ENCODE data around the gene TERB1.

The TERB1 gene

DNA sequence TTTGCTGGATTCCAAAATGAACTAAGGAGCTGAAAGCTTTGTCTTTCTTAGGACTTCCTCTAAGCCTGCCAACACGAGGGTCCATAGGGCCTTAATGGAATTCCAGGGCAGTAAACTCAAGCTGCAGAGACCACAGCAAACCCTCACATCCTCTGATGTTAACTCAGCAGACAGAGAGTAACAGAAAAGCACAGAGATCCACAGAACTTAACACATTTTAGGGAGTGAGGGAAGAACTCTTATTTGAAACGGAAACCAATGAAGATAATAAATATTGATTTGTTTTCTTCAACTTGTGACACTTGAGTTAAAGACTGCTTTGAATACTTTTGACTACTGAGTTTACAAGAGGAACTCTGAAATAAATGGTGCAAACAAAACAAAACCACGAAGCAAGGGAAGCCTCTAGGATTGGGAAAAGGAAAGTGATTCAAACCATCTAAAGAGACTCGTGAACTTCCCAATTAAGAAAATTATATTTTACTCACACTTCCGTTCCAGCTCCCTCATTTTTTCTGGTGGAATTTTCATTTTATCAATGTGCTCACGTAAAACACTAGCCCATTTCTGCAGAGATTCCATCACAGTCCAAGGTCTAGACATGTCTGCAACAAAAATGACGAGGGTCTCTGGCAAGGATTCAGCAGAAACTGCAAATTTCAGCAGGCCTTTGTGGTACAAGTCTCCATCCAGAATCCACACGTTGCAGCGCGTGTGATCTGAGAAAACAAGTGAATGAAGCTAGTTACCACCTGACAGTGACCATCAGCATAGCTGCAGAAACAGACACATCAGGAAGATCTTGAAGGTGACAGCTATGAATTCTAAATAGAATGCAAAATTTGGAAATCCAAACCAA, 59.2 kb downstream of the TERB1 start:
- DNase-seq (ENCODE audit: low read depth): no peak

DNA sequence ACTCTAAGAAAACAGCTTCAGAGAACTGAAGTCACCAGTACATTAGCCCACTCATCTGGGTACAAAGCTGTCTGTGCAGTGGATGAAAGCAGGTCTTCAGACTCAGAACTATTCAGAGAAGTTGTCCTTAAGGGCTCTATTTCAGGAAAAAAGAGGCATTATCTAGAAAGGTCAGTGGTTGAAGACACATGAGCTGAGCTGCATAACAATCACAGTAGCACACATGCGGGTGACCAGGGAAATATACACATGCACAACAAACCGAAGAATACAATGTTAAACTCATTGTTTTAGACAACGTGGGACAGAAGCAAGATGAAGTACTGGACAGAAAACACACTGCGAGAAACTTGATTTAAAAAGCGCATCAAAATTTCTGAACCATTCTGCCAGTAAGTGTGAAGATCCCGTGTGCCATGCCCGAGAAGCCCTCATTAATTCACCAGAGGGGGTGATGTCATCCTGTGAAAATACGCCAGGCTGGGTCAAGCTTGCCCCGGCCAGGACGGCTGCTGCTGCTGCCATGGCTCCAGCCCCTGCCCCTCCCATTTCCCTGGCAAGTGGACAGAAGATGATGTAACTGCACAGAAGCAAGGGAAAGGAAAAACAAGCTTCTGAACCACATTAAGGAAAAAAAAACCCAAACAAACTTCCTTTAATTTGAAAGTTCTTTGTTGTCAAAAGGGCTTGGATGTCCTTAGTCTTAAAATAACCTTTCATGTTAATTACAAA, 60.0 kb downstream of the TERB1 start:
- no peak for DNase-seq (ENCODE audit: low read depth)

GRCh38 chr16:66740533-66740932, 60.9 kb downstream of the TERB1 start:
- DNase-seq (ENCODE audit: low read depth): no peak

GRCh38 chr16:66740010-66740409, 61.4 kb downstream of the TERB1 start:
- no peak for DNase-seq (ENCODE audit: low read depth)

DNA sequence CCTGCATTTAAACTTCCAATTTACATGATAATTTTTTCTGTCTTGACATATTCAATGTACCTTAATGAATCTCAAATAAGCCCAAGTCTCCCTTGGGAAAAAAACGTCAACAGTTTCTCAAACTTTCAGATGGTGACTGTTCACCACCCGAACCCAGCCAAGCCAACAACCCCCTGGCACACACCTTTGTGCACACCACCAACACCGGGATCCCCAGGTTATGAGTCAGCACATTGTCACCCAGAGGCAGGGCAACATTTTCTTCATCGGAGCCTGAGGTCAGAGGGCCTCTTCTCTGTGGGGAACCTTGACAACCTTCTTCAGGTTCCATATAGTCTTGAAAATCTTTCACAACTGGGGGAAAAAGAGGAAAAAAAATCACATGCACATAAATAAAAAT, 65.5 kb downstream of the TERB1 start:
- DNase-seq (ENCODE audit: low read depth): no peak

GRCh38 chr16:66731101-66731500, 70.3 kb downstream of the TERB1 start:
- DNase-seq (ENCODE audit: low read depth): no peak

- no peak for DNase-seq (ENCODE audit: low read depth)
Observed at GRCh38 chr16:66728804-66729203, 72.6 kb downstream of the TERB1 start.

DNA sequence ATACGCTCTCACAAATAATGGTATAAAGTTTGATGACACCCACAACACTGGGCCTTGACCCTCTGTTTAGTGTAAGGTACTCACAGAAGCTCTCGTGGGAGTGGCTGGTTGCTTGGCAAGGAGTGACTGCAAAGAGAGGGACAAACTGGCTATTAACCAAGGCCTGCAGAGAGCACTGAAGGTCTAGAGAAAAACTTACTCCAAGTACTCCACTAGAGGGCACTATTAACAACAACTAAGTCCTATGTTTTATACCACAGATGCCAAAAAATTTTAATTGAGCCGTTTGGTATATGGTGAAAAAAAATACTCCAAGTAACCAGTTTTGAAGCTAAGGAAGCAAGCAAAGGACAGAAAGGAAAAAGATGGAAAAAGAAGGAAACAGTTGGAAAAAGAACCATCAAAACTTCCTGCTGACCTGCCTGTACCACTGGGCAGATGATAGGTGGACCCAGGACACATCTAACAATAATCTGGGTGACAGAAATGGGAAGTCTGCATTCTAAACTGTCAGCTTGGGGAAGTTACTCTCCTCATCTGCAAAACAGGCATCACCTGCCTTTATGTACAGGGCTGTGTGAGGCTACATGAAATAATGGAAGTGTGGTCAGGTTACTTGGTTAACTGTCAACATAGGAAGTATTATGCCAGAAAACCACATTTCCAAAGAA, 73.1 kb downstream of the TERB1 start:
- DNase-seq (ENCODE audit: low read depth): no peak

DNA sequence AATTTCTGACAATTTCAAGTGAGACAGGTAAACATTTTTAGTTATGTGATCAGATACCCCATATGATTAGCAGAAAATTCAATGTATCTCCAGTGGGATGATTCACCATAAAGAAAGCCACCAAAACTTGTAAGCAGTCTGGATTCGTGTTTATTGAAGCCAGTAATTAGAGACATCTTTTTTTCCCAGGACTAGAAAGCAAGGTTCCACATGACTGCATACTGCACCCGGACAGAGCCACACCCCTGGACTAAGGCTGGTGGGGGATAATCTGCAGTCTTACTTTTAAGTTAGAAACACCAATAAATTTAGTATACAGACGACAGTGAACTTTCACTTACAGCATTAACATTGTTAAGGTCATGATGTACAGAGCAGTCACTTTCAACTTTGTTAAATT, 80.6 kb downstream of the TERB1 start:
- no peak for DNase-seq (ENCODE audit: low read depth)

GRCh38 chr16:66719246-66719645, 82.1 kb downstream of the TERB1 start:
- DNase-seq (ENCODE audit: low read depth): no peak

- no peak for DNase-seq (ENCODE audit: low read depth)
Observed at GRCh38 chr16:66717776-66718175, 83.6 kb downstream of the TERB1 start.

GRCh38 chr16:66717112-66717675, 84.2 kb downstream of the TERB1 start:
- DNase-seq (ENCODE audit: low read depth): no peak

DNA sequence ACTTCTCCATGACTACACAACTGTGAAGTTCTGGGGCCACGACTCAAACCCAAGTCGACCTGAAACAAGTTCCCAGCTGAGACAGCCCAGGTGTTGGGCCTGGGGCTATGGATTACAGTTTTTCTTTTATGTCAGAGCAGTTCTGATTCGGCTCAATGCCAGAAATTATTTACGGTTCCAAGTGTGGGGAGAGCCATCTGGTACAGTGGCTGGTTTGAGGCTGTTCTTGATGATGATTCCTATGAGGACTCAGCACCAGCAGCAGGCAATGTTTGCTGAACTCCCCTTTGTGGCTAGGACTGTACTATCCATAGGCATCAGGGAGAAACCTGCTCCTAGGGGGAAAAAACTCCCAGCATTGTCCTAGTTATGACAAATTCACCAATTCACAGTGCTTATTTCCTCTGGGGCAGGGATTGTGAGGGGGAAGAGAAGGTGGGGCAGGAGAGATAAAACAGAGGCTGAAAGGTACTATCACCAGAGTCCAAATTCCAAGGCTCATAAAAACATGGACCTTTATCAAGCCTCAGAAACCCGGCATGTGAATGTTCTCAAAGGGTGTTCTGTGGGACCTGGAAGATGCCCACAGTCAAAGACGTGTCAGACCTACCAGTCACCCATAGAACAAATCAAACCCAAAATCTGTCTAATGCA, 86.6 kb downstream of the TERB1 start:
- DNase-seq (ENCODE audit: low read depth): no peak

- no peak for DNase-seq (ENCODE audit: low read depth)
Observed at GRCh38 chr16:66714062-66714461, 87.3 kb downstream of the TERB1 start.

GRCh38 chr16:66713076-66713475, 88.3 kb downstream of the TERB1 start:
- no peak for DNase-seq (ENCODE audit: low read depth)

GRCh38 chr16:66712512-66712911, 88.9 kb downstream of the TERB1 start:
- DNase-seq (ENCODE audit: low read depth): no peak

- no peak for DNase-seq (ENCODE audit: low read depth)
Observed at GRCh38 chr16:66711581-66711980, 89.8 kb downstream of the TERB1 start.

- DNase-seq (ENCODE audit: low read depth): no peak
Observed at GRCh38 chr16:66706506-66706880, 94.9 kb downstream of the TERB1 start.

- DNase-seq (ENCODE audit: low read depth): no peak
Observed at GRCh38 chr16:66705790-66706505, 95.4 kb downstream of the TERB1 start.
